H1 (cell line): ENCODE results near the gene RARA. TPM values are rescaled to one million over a fixed set of nuclear protein-coding genes. Genes with fewer than 3 reads are reported as not detected.

Source experiments
- CEBPB ChIP-seq: IDR thresholded peaks from 2 replicates; pipeline ENCODE4 v1.6.1; 2012; ENCODE audit warnings: low read depth, low read length
- SAP30 ChIP-seq: fragments of 300-600 bp; sonication (generic); IDR thresholded peaks from 2 replicates; pipeline ENCODE4 v1.7.1; 2012; ENCODE audit warnings: low read length, moderate library complexity, mild to moderate bottlenecking, inconsistent platforms; ENCODE audit not compliant: insufficient read depth, insufficient replicate concordance
- SP1 ChIP-seq: IDR thresholded peaks from 2 replicates; pipeline ENCODE4 v1.6.1; 2011; ENCODE audit warnings: low read depth, low read length
- TAF1 ChIP-seq: IDR thresholded peaks from 2 replicates; pipeline ENCODE4 v1.6.1; 2011; ENCODE audit warnings: mild to moderate bottlenecking, low read depth, low read length
- TAF7 ChIP-seq: optimal IDR thresholded peaks from 2 replicates; pipeline ENCODE3; 2011; ENCODE audit warnings: low read depth, mild to moderate bottlenecking, inconsistent platforms, low read length, moderate library complexity, borderline replicate concordance
- TCF12 ChIP-seq: IDR thresholded peaks from 2 replicates; pipeline ENCODE4 v1.6.1; 2011; ENCODE audit warnings: low read depth, mild to moderate bottlenecking, low read length
- polyA plus RNA-seq, 7 experiments: library from polyadenylated mRNA; depleted of rRNA in 3 of 7; stranded (reverse) in 5 of 7; unstranded in 2 of 7; fragments of >200 nt in 5 of 7; fragments of 200-250 nt in 2 of 7; gene quantifications; 1 replicate in 5 of 7; 2 replicates in 1 of 7; 4 replicates in 1 of 7; pipeline versions ENCODE4 v1.2.1 to v1.2.3, GENCODE V29; 2011 to 2013; ENCODE audit warnings: missing spikeins in 2 of 7, mixed read lengths in 2 of 7
- total RNA-seq: library from RNA; stranded (reverse); fragmentation: NEBNext Ultra II Directional; extraction: Animal tissue kit (Norgen Biotek cat#: 25700); gene quantifications from 2 replicates; pipeline ENCODE4 v1.2.1, GENCODE V29; 2021
- TF ChIP-seq, protein P1 (sequence below): fragments of 300-600 bp; sonication (generic); IDR thresholded peaks from 2 replicates; pipeline ENCODE4 v1.7.1; 2012; ENCODE audit warnings: low read length, moderate library complexity, mild to moderate bottlenecking, inconsistent platforms; ENCODE audit not compliant: insufficient replicate concordance

Gene RARA
- total and polyA plus RNA-seq, 2 of the 8 experiments (the other 6 are each of a cell fraction or from before 2014, with no cell fraction given) = 4.4 to 16.5 TPM

DNA sequence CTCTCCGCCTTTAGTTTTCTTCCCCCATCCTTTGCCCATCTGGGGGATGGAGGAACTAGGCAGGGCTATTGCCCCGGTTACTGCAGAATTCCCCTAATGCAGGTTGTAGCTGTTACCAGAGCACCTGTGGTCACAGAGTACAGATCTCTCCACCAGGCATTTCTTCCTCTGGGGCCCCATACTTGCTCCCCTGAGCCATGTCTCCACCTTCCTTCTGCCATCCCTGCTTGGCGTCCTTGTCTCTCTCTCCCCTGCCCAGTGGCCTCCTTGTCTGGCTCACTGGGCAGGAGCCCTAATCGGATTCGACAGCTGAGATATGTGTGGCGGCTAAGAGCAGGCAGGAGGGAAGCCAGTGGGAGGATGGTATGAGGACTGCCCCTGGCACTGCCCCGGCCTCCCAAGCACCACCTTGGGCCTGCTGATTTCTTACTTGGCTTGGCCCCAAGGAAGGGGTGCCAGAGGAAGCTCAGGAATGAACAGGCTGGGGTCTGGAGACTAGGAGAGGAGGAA is 2.0 kb downstream of the RARA start (continued):
- TF ChIP-seq, protein P1, sequence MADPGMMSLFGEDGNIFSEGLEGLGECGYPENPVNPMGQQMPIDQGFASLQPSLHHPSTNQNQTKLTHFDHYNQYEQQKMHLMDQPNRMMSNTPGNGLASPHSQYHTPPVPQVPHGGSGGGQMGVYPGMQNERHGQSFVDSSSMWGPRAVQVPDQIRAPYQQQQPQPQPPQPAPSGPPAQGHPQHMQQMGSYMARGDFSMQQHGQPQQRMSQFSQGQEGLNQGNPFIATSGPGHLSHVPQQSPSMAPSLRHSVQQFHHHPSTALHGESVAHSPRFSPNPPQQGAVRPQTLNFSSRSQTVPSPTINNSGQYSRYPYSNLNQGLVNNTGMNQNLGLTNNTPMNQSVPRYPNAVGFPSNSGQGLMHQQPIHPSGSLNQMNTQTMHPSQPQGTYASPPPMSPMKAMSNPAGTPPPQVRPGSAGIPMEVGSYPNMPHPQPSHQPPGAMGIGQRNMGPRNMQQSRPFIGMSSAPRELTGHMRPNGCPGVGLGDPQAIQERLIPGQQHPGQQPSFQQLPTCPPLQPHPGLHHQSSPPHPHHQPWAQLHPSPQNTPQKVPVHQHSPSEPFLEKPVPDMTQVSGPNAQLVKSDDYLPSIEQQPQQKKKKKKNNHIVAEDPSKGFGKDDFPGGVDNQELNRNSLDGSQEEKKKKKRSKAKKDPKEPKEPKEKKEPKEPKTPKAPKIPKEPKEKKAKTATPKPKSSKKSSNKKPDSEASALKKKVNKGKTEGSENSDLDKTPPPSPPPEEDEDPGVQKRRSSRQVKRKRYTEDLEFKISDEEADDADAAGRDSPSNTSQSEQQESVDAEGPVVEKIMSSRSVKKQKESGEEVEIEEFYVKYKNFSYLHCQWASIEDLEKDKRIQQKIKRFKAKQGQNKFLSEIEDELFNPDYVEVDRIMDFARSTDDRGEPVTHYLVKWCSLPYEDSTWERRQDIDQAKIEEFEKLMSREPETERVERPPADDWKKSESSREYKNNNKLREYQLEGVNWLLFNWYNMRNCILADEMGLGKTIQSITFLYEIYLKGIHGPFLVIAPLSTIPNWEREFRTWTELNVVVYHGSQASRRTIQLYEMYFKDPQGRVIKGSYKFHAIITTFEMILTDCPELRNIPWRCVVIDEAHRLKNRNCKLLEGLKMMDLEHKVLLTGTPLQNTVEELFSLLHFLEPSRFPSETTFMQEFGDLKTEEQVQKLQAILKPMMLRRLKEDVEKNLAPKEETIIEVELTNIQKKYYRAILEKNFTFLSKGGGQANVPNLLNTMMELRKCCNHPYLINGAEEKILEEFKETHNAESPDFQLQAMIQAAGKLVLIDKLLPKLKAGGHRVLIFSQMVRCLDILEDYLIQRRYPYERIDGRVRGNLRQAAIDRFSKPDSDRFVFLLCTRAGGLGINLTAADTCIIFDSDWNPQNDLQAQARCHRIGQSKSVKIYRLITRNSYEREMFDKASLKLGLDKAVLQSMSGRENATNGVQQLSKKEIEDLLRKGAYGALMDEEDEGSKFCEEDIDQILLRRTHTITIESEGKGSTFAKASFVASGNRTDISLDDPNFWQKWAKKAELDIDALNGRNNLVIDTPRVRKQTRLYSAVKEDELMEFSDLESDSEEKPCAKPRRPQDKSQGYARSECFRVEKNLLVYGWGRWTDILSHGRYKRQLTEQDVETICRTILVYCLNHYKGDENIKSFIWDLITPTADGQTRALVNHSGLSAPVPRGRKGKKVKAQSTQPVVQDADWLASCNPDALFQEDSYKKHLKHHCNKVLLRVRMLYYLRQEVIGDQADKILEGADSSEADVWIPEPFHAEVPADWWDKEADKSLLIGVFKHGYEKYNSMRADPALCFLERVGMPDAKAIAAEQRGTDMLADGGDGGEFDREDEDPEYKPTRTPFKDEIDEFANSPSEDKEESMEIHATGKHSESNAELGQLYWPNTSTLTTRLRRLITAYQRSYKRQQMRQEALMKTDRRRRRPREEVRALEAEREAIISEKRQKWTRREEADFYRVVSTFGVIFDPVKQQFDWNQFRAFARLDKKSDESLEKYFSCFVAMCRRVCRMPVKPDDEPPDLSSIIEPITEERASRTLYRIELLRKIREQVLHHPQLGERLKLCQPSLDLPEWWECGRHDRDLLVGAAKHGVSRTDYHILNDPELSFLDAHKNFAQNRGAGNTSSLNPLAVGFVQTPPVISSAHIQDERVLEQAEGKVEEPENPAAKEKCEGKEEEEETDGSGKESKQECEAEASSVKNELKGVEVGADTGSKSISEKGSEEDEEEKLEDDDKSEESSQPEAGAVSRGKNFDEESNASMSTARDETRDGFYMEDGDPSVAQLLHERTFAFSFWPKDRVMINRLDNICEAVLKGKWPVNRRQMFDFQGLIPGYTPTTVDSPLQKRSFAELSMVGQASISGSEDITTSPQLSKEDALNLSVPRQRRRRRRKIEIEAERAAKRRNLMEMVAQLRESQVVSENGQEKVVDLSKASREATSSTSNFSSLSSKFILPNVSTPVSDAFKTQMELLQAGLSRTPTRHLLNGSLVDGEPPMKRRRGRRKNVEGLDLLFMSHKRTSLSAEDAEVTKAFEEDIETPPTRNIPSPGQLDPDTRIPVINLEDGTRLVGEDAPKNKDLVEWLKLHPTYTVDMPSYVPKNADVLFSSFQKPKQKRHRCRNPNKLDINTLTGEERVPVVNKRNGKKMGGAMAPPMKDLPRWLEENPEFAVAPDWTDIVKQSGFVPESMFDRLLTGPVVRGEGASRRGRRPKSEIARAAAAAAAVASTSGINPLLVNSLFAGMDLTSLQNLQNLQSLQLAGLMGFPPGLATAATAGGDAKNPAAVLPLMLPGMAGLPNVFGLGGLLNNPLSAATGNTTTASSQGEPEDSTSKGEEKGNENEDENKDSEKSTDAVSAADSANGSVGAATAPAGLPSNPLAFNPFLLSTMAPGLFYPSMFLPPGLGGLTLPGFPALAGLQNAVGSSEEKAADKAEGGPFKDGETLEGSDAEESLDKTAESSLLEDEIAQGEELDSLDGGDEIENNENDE = no peak
- TF ChIP-seq SAP30 = no peak
- no peak for TF ChIP-seq CEBPB
- TF ChIP-seq TAF1 = no peak
- no peak for TF ChIP-seq TAF7
- TF ChIP-seq SP1 = no peak
- no peak for TF ChIP-seq TCF12
